ENCODE data around the gene ZBTB4.

The ZBTB4 gene

DNA sequence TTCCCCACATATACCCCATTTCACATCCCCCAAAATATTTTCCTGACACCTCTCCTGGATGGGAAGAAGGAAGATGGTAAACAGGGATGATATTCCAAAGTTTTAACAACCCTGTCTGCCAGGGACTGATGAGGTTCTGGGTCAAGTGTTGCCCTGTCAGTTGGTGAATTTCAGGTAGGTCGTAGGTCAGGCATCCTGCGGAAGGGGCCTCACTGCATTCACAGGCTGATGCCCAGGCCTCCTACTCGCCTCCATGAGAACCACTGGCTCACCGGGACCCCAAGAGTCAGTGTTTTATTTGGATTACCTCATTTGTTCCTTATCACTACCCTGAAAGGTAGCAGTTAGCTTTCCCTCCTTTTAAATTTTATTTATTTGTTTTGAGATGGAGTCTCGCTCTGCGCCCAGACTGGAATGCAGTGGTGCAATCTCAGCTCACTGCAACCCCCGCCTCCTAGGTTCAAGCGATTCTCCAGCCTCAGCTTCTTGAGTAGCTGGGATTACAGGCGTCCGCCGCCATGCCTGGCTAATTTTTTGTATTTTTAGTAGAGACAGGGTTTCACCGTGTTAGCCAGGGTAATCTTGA, 10.5 kb downstream of the ZBTB4 start:
- H3K9me3 ChIP-seq (ENCODE audit: insufficient read depth, low read length), result no peaks in the 10 kb centered on the region
- no peaks in the 10 kb centered on the region for H3K4me1 ChIP-seq (ENCODE audit: low read length)
- no peak overlapping the region for H3K4me3 ChIP-seq (ENCODE audit: low read length)
- no peaks in the 10 kb centered on the region for H3K79me2 ChIP-seq (ENCODE audit: low read length)
- H2AFZ ChIP-seq (ENCODE audit: low read depth, low read length), result no peak overlapping the region
- H3K36me3 ChIP-seq (replicated peaks; ENCODE audit: low read depth, low read length), result no peaks in the 10 kb centered on the region
- H3K27ac ChIP-seq (ENCODE audit: low read length), result no peak overlapping the region
- TF ChIP-seq, protein P1, sequence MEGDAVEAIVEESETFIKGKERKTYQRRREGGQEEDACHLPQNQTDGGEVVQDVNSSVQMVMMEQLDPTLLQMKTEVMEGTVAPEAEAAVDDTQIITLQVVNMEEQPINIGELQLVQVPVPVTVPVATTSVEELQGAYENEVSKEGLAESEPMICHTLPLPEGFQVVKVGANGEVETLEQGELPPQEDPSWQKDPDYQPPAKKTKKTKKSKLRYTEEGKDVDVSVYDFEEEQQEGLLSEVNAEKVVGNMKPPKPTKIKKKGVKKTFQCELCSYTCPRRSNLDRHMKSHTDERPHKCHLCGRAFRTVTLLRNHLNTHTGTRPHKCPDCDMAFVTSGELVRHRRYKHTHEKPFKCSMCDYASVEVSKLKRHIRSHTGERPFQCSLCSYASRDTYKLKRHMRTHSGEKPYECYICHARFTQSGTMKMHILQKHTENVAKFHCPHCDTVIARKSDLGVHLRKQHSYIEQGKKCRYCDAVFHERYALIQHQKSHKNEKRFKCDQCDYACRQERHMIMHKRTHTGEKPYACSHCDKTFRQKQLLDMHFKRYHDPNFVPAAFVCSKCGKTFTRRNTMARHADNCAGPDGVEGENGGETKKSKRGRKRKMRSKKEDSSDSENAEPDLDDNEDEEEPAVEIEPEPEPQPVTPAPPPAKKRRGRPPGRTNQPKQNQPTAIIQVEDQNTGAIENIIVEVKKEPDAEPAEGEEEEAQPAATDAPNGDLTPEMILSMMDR (IDR thresholded peaks at IDR 0.05; ENCODE audit: low read depth, low read length), result no peak
- TF ChIP-seq EZH2phosphoT487 (IDR thresholded peaks at IDR 0.05; ENCODE audit: low read depth), result no peak
- H3K27me3 ChIP-seq (ENCODE audit: low read depth, low read length), result no peaks in the 10 kb centered on the region
- H3K4me2 ChIP-seq (ENCODE audit: low read length), result no peak overlapping the region
- H3K9ac ChIP-seq (ENCODE audit: low read length), result no peak overlapping the region
- no peaks in the 10 kb centered on the region for H4K20me1 ChIP-seq (ENCODE audit: insufficient read depth, low read length)

DNA sequence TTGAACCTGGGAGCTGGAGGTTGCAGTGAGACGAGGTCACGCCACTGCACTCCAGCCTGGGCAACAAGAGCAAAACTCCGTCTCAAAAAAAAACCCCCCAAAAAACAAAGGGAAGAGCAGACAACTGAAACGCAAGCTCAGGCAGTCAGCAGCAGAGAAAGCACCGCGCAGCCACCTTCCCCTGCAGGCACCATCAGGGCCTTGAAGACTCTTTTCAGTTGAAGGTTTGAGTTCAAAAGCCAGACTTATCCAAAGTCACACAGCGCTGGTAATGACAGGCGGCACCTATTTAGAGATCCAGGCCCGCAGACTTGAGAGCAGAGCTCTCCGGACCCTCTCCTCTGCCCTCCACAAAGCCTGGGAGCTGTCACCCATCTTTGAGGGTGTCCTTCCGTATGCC, 11.1 kb downstream of the ZBTB4 start:
- Histone ChIP-seq H4K20me1 (ENCODE audit: insufficient read depth, low read length) (no peaks in the 10 kb centered on the region), H3K9me3 (ENCODE audit: insufficient read depth, low read length) (no peaks in the 10 kb centered on the region), H3K79me2 (ENCODE audit: low read length) (no peaks in the 10 kb centered on the region), H3K4me3 (ENCODE audit: low read length) (no peak overlapping the region), H3K4me2 (ENCODE audit: low read length) (no peak overlapping the region), H3K27ac (ENCODE audit: low read length) (no peak overlapping the region), H3K36me3 (replicated peaks; ENCODE audit: low read depth, low read length) (no peaks in the 10 kb centered on the region), H3K9ac (ENCODE audit: low read length) (no peak overlapping the region), H3K27me3 (ENCODE audit: low read depth, low read length) (no peaks in the 10 kb centered on the region), H3K4me1 (ENCODE audit: low read length) (no peaks in the 10 kb centered on the region), H2AFZ (ENCODE audit: low read depth, low read length) (no peak overlapping the region)
- no peak for TF ChIP-seq EZH2phosphoT487 (IDR thresholded peaks at IDR 0.05; ENCODE audit: low read depth)
- TF ChIP-seq, protein P1 (IDR thresholded peaks at IDR 0.05; ENCODE audit: low read depth, low read length), result no peak

DNA sequence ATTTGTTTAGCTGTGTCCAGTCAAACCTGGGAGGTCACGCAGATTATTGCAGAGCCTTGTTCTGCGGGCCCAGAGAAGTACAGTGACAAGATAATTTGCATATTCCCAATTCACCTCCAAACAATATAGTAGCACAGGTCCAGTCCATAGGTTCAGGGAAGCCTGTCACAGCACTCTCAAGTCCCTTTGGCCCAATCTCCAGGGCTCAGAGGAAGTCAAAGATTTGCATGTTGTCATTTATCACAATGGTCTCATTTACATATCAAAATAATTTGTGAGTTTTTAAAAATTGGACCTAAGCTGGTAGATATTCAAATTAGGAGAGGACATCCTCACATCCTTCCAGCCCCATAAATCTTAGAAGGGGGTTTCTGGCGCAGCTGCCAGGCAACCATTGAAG, 11.9 kb downstream of the ZBTB4 start:
- no peak overlapping the region for H3K9ac ChIP-seq (ENCODE audit: low read length)
- no peaks in the 10 kb centered on the region for H3K79me2 ChIP-seq (ENCODE audit: low read length)
- H4K20me1 ChIP-seq (ENCODE audit: insufficient read depth, low read length), result no peaks in the 10 kb centered on the region
- no peaks in the 10 kb centered on the region for H3K9me3 ChIP-seq (ENCODE audit: insufficient read depth, low read length)
- TF ChIP-seq EZH2phosphoT487 (IDR thresholded peaks at IDR 0.05; ENCODE audit: low read depth), result no peak
- TF ChIP-seq, protein P1 (IDR thresholded peaks at IDR 0.05; ENCODE audit: low read depth, low read length), result no peak
- no peaks in the 10 kb centered on the region for H3K4me1 ChIP-seq (ENCODE audit: low read length)
- H3K27ac ChIP-seq (ENCODE audit: low read length), result no peak overlapping the region
- H3K36me3 ChIP-seq (replicated peaks; ENCODE audit: low read depth, low read length), result no peaks in the 10 kb centered on the region
- H2AFZ ChIP-seq (ENCODE audit: low read depth, low read length), result no peak overlapping the region
- H3K4me3 ChIP-seq (ENCODE audit: low read length), result no peak overlapping the region
- H3K4me2 ChIP-seq (ENCODE audit: low read length), result no peak overlapping the region
- H3K27me3 ChIP-seq (ENCODE audit: low read depth, low read length), result no peaks in the 10 kb centered on the region

DNA sequence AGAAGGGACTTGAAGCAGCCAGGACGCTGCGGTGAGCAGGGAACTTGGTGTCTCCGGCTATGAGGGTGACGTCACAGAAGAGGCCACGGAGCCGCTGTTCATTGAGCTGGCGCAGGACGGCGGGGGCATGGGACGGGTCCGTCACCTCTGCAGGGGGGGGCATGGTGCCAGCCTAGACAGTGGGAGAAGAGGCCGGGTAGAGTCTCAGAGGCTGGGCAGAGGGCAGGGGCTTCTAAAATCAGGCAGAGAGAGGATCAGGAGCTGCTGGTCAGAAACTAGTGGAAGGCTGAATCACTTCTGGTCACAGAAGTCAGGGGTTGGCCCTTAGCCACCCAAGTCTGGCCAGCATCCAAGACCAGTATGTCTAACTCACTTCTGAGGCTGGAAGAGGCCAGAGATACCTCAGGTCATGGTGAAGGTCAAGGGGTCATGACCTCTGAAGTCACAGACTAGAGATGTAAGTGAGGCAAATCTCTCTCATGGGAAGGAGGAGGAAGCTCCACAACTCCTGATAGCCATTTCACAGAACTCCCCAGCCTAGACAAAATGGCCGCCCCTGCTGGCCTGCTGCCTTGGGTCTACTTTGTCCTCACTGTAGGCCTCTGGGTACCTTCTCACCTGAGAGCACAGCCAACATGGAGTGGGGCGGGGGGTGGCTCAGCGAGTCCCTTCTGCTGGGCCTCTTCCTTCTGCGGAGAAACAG, 12.6 kb downstream of the ZBTB4 start:
- Histone ChIP-seq H3K27ac (ENCODE audit: low read length) (no peak overlapping the region), H4K20me1 (ENCODE audit: insufficient read depth, low read length) (no peaks in the 10 kb centered on the region)

More for the DNA sequence above, 12.6 kb downstream of the ZBTB4 start:
- no peaks in the 10 kb centered on the region for H3K36me3 ChIP-seq (replicated peaks; ENCODE audit: low read depth, low read length)
- H3K4me3 ChIP-seq (ENCODE audit: low read length), result no peak overlapping the region
- H3K4me1 ChIP-seq (ENCODE audit: low read length), result no peaks in the 10 kb centered on the region
- TF ChIP-seq EZH2phosphoT487 (IDR thresholded peaks at IDR 0.05; ENCODE audit: low read depth), result no peak
- TF ChIP-seq, protein P1 (IDR thresholded peaks at IDR 0.05; ENCODE audit: low read depth, low read length), result no peak
- no peak overlapping the region for H3K4me2 ChIP-seq (ENCODE audit: low read length)
- no peak overlapping the region for H3K9ac ChIP-seq (ENCODE audit: low read length)
- no peaks in the 10 kb centered on the region for H3K79me2 ChIP-seq (ENCODE audit: low read length)
- H3K9me3 ChIP-seq (ENCODE audit: insufficient read depth, low read length), result no peaks in the 10 kb centered on the region
- no peak overlapping the region for H2AFZ ChIP-seq (ENCODE audit: low read depth, low read length)
- no peaks in the 10 kb centered on the region for H3K27me3 ChIP-seq (ENCODE audit: low read depth, low read length)
